Measurements from ENCODE around the gene SLC6A3.

DNA sequence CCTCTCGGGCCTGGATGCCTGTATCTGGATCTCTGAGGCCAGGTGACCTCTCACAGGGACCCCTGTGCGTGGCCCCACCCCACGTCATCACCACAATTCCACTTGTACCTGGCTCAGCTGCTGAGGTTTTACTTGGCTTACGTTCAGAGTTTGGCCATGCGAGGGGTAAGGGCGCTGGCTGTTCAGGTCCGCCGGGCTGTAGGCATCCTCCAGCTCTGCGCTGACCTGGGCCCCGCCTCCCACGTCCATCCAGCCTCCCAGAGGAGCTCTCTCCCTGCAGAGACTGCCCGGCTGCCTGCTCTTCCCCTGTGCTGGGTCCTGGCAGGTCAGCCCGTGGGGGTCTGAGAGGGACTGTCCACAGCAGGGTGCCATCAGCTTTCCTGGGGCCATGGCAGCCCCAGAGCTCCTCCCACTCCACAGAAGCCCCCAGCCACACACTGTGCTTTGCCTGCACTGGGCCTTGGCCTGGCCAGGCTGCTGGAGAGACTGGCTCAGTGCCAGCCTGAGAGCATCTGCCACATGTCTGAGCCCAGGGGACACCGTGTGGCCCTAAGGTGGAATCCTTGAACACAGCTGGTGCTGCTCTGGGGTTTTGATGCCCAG is 43.6 kb downstream of the SLC6A3 start:
- TF ChIP-seq POLR2A (IDR thresholded peaks at IDR 0.05; ENCODE audit: low read length) (no peak), GATA1 (IDR thresholded peaks at IDR 0.05; ENCODE audit: low read depth, low read length) (no peak)
